Kidney epithelial cell (primary cell): ENCODE measurements around the gene BMP7. TPM values are rescaled to one million over a fixed set of nuclear protein-coding genes. Genes with fewer than 3 reads are reported as not detected.

ENCODE experiments used
- DNase-seq: peaks from one replicate; pipeline ENCODE4 v3.0.0-alpha.2; 2010; ENCODE audit warnings: low read depth
- H3K27me3 ChIP-seq: 2 replicates; pipeline ENCODE4 v1.6.0; 2011; ENCODE audit warnings: low read length; ENCODE audit not compliant: control insufficient read depth, insufficient read depth
- H3K36me3 ChIP-seq: 2 replicates; pipeline ENCODE4 v1.5.1; 2011; ENCODE audit warnings: low read length; ENCODE audit not compliant: control insufficient read depth, insufficient read depth
- H3K4me3 ChIP-seq: 2 replicates; pipeline ENCODE4 v1.5.1; 2011; ENCODE audit warnings: low read depth, mild to moderate bottlenecking, control low read depth, low read length
- CTCF ChIP-seq: IDR thresholded peaks from 2 replicates; pipeline ENCODE4 v1.5.1; 2011; ENCODE audit warnings: mild to moderate bottlenecking, moderate library complexity, low read length, control low read depth, inconsistent platforms; ENCODE audit not compliant: insufficient read depth, poor library complexity, severe bottlenecking
- total RNA-seq: library from RNA; depleted of rRNA; stranded (reverse); fragments of >200 nt; gene quantifications from 2 replicates; pipeline ENCODE4 v1.2.3, GENCODE V29; 2015

BMP7 gene
- total RNA-seq, 1 donor from 2014 or later = 21.8 TPM

GRCh38 chr20:57224641-57225138 is 41.8 kb downstream of the BMP7 start:
- TF ChIP-seq CTCF = no peak
- Histone ChIP-seq H3K4me3 (no peak overlapping the region), H3K36me3 (no peaks in the 10 kb centered on the region), H3K27me3 (no peaks in the 10 kb centered on the region)
- no peak for DNase-seq

GRCh38 chr20:57223648-57224489 is 42.6 kb downstream of the BMP7 start:
- Histone ChIP-seq H3K4me3 (no peak overlapping the region), H3K36me3 (no peaks in the 10 kb centered on the region), H3K27me3 (no peaks in the 10 kb centered on the region)
- DNase-seq = no peak
- no peak for TF ChIP-seq CTCF

DNA sequence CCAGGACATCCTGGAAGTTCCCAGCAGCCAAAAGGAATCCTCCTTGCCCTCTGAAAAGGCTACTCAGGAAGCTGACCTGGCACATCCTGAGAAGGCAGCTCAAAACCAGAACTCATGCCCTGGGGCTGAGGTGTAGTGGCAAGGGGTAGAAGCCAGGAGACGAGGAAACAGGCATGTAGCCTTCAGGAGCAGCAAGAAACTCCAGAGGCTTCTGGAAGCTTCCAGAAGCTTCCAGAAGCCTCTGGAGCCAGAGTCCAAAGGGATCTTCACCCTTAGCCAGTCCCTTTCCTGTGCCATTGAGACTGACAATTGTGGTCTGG is 43.9 kb downstream of the BMP7 start:
- TF ChIP-seq CTCF = no peak
- Histone ChIP-seq H3K4me3 (no peak overlapping the region), H3K36me3 (no peaks in the 10 kb centered on the region), H3K27me3 (no peaks in the 10 kb centered on the region)
- no peak for DNase-seq

- H3K27me3 ChIP-seq = no peaks in the 10 kb centered on the region
- no peak for TF ChIP-seq CTCF
- H3K4me3 ChIP-seq = no peak overlapping the region
- no peak for DNase-seq
- H3K36me3 ChIP-seq = no peaks in the 10 kb centered on the region
These were observed 44.4 kb downstream of the BMP7 start for GRCh38 chr20:57221916-57222630.

DNA sequence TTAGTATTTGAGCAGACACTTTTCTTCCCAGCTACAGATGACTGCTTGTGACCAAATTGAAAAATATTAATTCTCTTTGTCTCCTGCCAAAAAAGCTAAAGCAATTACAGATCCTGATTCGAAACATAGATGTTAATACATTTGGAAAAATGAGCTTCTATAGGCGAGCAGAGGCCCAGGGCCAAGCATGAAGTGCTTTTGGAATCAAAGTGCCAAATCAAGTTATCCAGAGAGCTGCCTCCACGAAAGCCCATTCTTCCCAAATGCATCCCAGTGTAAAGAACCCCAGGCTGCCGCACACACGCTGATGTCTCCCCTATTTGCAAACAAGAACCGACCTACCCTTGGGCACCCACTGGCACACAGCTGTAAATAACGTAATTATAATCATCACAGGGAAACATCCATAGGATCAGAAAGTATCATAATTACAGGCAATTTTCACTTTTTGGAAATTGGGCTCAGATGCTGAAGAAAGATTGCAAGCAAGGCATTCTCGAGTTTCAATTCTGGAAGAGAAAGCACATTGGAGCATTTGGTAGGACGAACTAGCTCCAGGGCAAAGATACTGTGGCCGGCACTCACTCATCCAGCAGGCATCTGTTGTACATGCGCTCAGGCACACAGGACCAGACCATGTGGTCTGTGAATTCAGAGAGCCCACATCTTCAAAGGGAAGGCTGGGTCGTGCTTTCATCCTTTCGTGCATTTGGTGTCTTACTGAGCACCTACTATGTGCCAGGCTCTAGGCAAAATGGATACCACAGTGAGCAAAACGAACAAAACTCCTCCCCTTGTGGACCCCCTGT is 45.9 kb downstream of the BMP7 start:
- no peaks in the 10 kb centered on the region for H3K36me3 ChIP-seq
- no peaks in the 10 kb centered on the region for H3K27me3 ChIP-seq
- no peak for DNase-seq
- no peak for TF ChIP-seq CTCF
- no peak overlapping the region for H3K4me3 ChIP-seq
